Neuronal stem cell (in vitro differentiated cells): Measurements from ENCODE around the gene GRIK5.
A peak's percentile ranks its signal among the peaks of the same experiment; 100 is the strongest.

Experiments used
- DNase-seq: peaks from one replicate; pipeline ENCODE4 v3.0.0-alpha.2; 2013; ENCODE audit warnings: low spot score
- H2AFZ ChIP-seq: one replicate; pipeline ENCODE4 v1.6.1; 2013; ENCODE audit warnings: mild to moderate bottlenecking, low read length, inconsistent platforms
- H2AK5ac ChIP-seq: 2 replicates; pipeline ENCODE4 v1.6.1; 2013; ENCODE audit warnings: low read depth, mild to moderate bottlenecking, inconsistent platforms, low read length, moderate library complexity, mixed read lengths
- H2BK120ac ChIP-seq: 2 replicates; pipeline ENCODE4 v1.6.1; 2013; ENCODE audit warnings: low read depth, mild to moderate bottlenecking, inconsistent platforms, low read length, moderate library complexity, mixed read lengths
- H2BK12ac ChIP-seq: one replicate; pipeline ENCODE4 v1.6.1; 2013; ENCODE audit warnings: low read length, inconsistent platforms
- H2BK15ac ChIP-seq: 2 replicates; pipeline ENCODE4 v1.6.1; 2013; ENCODE audit warnings: mild to moderate bottlenecking, low read length, inconsistent platforms, mixed read lengths
- H2BK5ac ChIP-seq: one replicate; pipeline ENCODE4 v1.6.1; 2013; ENCODE audit warnings: inconsistent platforms, mild to moderate bottlenecking, low read length, moderate library complexity
- H3K14ac ChIP-seq: one replicate; pipeline ENCODE4 v1.6.1; 2013; ENCODE audit warnings: low read length, inconsistent platforms
- H3K18ac ChIP-seq: 2 replicates; pipeline ENCODE4 v1.6.1; 2013; ENCODE audit warnings: low read length, inconsistent platforms
- H3K23ac ChIP-seq: 2 replicates; pipeline ENCODE4 v1.6.1; 2013; ENCODE audit warnings: low read depth, mild to moderate bottlenecking, mixed read lengths, low read length, inconsistent platforms; ENCODE audit not compliant: poor library complexity
- H3K27ac ChIP-seq: replicated peaks from 3 replicates; pipeline ENCODE4 v1.5.1; 2013; ENCODE audit warnings: low read length, inconsistent platforms
- H3K27me3 ChIP-seq, 3 experiments: 2 replicates each; pipeline ENCODE4 v1.6.1; 2013; ENCODE audit warnings: low read length in 3 of 3, mild to moderate bottlenecking in 2 of 3, inconsistent platforms in 1 of 3, low read depth in 1 of 3, mixed read lengths in 1 of 3, moderate library complexity in 1 of 3; ENCODE audit not compliant: control insufficient read depth in 3 of 3, insufficient read depth in 3 of 3
- H3K36me3 ChIP-seq, 2 donors: replicated peaks in 1 of 2; 2 replicates each; pipeline ENCODE4 v1.6.1; 2013; ENCODE audit warnings: low read length in 2 of 2; ENCODE audit not compliant: control insufficient read depth in 2 of 2, insufficient read depth in 2 of 2
- H3K4ac ChIP-seq: 2 replicates; pipeline ENCODE4 v1.6.1; 2013; ENCODE audit warnings: inconsistent platforms, mild to moderate bottlenecking, low read length, moderate library complexity
- H3K4me1 ChIP-seq, 2 donors: 1 replicate in 1 of 2; 2 replicates in 1 of 2; pipeline ENCODE4 v1.6.1; 2013; ENCODE audit warnings: low read length in 2 of 2, low read depth in 1 of 2; ENCODE audit not compliant: control insufficient read depth in 2 of 2, insufficient read depth in 1 of 2
- H3K4me2 ChIP-seq: one replicate; pipeline ENCODE4 v1.6.1; 2013; ENCODE audit warnings: mild to moderate bottlenecking, low read length, inconsistent platforms; ENCODE audit not compliant: insufficient read depth, poor library complexity, severe bottlenecking
- H3K4me3 ChIP-seq, 2 donors: 2 replicates each; pipeline ENCODE4 v1.5.1; 2013; ENCODE audit warnings: low read length in 2 of 2, mild to moderate bottlenecking in 2 of 2, inconsistent platforms in 1 of 2, moderate library complexity in 1 of 2
- H3K79me1 ChIP-seq: one replicate; pipeline ENCODE4 v1.6.1; 2013; ENCODE audit warnings: low read depth, mild to moderate bottlenecking, inconsistent platforms, low read length, moderate library complexity
- H3K9ac ChIP-seq: one replicate; pipeline ENCODE4 v1.6.1; 2013; ENCODE audit warnings: mild to moderate bottlenecking, low read depth, low read length, inconsistent platforms; ENCODE audit not compliant: poor library complexity
- H3K9me3 ChIP-seq, 2 donors: replicated peaks in 1 of 2; 2 replicates each; pipeline versions ENCODE3 to v1.6.1; 2013; ENCODE audit warnings: low read length in 2 of 2, mild to moderate bottlenecking in 2 of 2, inconsistent platforms in 1 of 2, low read depth in 1 of 2, mixed read lengths in 1 of 2, moderate library complexity in 1 of 2; ENCODE audit not compliant: control insufficient read depth in 2 of 2, insufficient read depth in 1 of 2
- H4K8ac ChIP-seq: one replicate; pipeline ENCODE4 v1.6.1; 2013; ENCODE audit warnings: low read depth, mild to moderate bottlenecking, inconsistent platforms, low read length, moderate library complexity
- H4K91ac ChIP-seq: one replicate; pipeline ENCODE4 v1.6.1; 2013; ENCODE audit warnings: low read length, low read depth, mild to moderate bottlenecking, inconsistent platforms; ENCODE audit not compliant: poor library complexity
- WGBS, 2 donors: extraction: QIAGEN DNeasy Blood & Tissue Kit; methylation state at CpG; one replicate each; pipeline ENCODE4 v1.1.7; 2013; ENCODE audit warnings: missing lambda C conversion rate in 2 of 2, mixed read lengths in 1 of 2; ENCODE audit not compliant: insufficient read length in 2 of 2, insufficient replicate concordance in 1 of 2; ENCODE audit errors: extremely low coverage in 2 of 2; 5-methylcytosine and 5-hydroxymethylcytosine counted together

Gene GRIK5

GRCh38 chr19:42075616-42076379 lies 5.8 kb upstream of the GRIK5 start, which contains the start of gene ZNF574:
TSS of gene ZNF574 (plus strand) at chr19:42076166. CDS start at chr19:42078607, 2,441 bp downstream.
- peak within 1 kb of the TSS; percentile 92 to 96 for H3K4me3 ChIP-seq
- peak within 1 kb of the TSS; percentile 98 for H3K18ac ChIP-seq
- no peak within 1 kb of the TSS for H2BK12ac ChIP-seq
- H3K36me3 ChIP-seq: peaks cover 30 to 32% of the 10 kb centered on the region in 2 donors
- peak within 1 kb of the TSS; percentile 96 for H4K8ac ChIP-seq
- H4K91ac ChIP-seq: no peak within 1 kb of the TSS
- no peak within 1 kb of the TSS for H2BK120ac ChIP-seq
- no CpG with 5 or more reads among the region's 80 CpGs for WGBS, 2 donors
- H3K79me1 ChIP-seq: peaks cover 11% of the 10 kb centered on the region
- H2BK5ac ChIP-seq: no peak within 1 kb of the TSS
- H3K14ac ChIP-seq: no peak within 1 kb of the TSS
- peak within 1 kb of the TSS; percentile 64 for H2AK5ac ChIP-seq
- H3K9ac ChIP-seq: peak within 1 kb of the TSS; percentile 95
- H2AFZ ChIP-seq: peak within 1 kb of the TSS; percentile 80
- peak within 1 kb of the TSS; percentile 65 for H3K4me2 ChIP-seq
- H3K4me1 ChIP-seq: peaks cover 13 to 18% of the 10 kb centered on the region in 2 donors
- peak within 1 kb of the TSS; percentile 99 for H3K23ac ChIP-seq
- no peaks in the 10 kb centered on the region for H3K27me3 ChIP-seq
- H3K9me3 ChIP-seq: no peaks in the 10 kb centered on the region
- no peak within 1 kb of the TSS for H2BK15ac ChIP-seq
- peak within 1 kb of the TSS; percentile 71 for H3K4ac ChIP-seq
- DNase-seq: peak; percentile 99
- H3K27ac ChIP-seq: peak within 1 kb of the TSS; percentile 91

- Histone ChIP-seq H2BK5ac (no peak overlapping the region), H3K18ac (peak overlapping the region; percentile 92)
- WGBS, 2 donors: no CpG with 5 or more reads among the region's 3 CpGs
Observed at GRCh38 chr19:42075364-42075615, 5.3 kb upstream of the GRIK5 start.

GRCh38 chr19:42074513-42075363 lies 4.7 kb upstream of the GRIK5 start:
- no peak overlapping the region for H3K14ac ChIP-seq
- H2BK5ac ChIP-seq: no peak overlapping the region
- DNase-seq: no peak
- peak overlapping the region; percentile 71 for H3K4ac ChIP-seq
- H3K23ac ChIP-seq: peak overlapping the region; percentile 66
- H2BK12ac ChIP-seq: no peak overlapping the region
- H3K27me3 ChIP-seq: no peaks in the 10 kb centered on the region
- peaks cover 23 to 24% of the 10 kb centered on the region in 2 donors for H3K4me1 ChIP-seq
- H2BK15ac ChIP-seq: no peak overlapping the region
- peak overlapping the region; percentile 96 for H4K8ac ChIP-seq
- peak overlapping the region; percentile 83 for H3K9ac ChIP-seq
- no peak overlapping the region for H4K91ac ChIP-seq
- H3K4me3 ChIP-seq: peak overlapping the region; percentile 68 to 87
- no peak overlapping the region for H2BK120ac ChIP-seq
- WGBS, 2 donors: no CpG with 5 or more reads among the region's 27 CpGs
- H3K36me3 ChIP-seq: peaks cover 21% of the 10 kb centered on the region in 2 donors
- peak overlapping the region; percentile 65 for H3K4me2 ChIP-seq
- H3K27ac ChIP-seq: peak overlapping the region; percentile 85
- peak overlapping the region; percentile 69 for H3K18ac ChIP-seq
- H3K79me1 ChIP-seq: peaks cover 3% of the 10 kb centered on the region
- H2AK5ac ChIP-seq: peak overlapping the region; percentile 64
- H2AFZ ChIP-seq: peak overlapping the region; percentile 71
- no peaks in the 10 kb centered on the region for H3K9me3 ChIP-seq

More at GRCh38 chr19:42075364-42075615, 5.3 kb upstream of the GRIK5 start:
- Histone ChIP-seq H3K14ac (no peak overlapping the region), H3K4ac (peak overlapping the region; percentile 71), H3K79me1 (peaks cover 8% of the 10 kb centered on the region), H3K9me3 (no peaks in the 10 kb centered on the region), H2BK15ac (no peak overlapping the region), H3K27me3 (no peaks in the 10 kb centered on the region), H3K4me3 (peak overlapping the region; percentile 68 to 87), H3K4me1 (peaks cover 18 to 23% of the 10 kb centered on the region in 2 donors), H3K9ac (peak overlapping the region; percentile 83), H3K23ac (peak overlapping the region; percentile 66), H3K4me2 (peak overlapping the region; percentile 65), H4K91ac (no peak overlapping the region), H4K8ac (peak overlapping the region; percentile 96), H2BK12ac (no peak overlapping the region), H3K36me3 (peaks cover 25 to 27% of the 10 kb centered on the region in 2 donors), H2BK120ac (no peak overlapping the region), H3K27ac (peak overlapping the region; percentile 85), H2AFZ (peak overlapping the region; percentile 71), H2AK5ac (peak overlapping the region; percentile 64)
- DNase-seq: no peak

GRCh38 chr19:42071247-42071646 lies 1.2 kb upstream of the GRIK5 start:
- no peaks in the 10 kb centered on the region for H3K36me3 ChIP-seq
- DNase-seq: no peak
- peak overlapping the region; percentile 8 for H2BK12ac ChIP-seq
- H4K8ac ChIP-seq: no peak overlapping the region
- peaks cover 3% of the 10 kb centered on the region for H3K79me1 ChIP-seq
- H2BK15ac ChIP-seq: peak overlapping the region; percentile 1
- H2BK120ac ChIP-seq: no peak overlapping the region
- H3K9ac ChIP-seq: peak overlapping the region; percentile 32
- no peak overlapping the region for H3K23ac ChIP-seq
- peak overlapping the region; percentile 73 for H2AK5ac ChIP-seq
- H3K27ac ChIP-seq: no peak overlapping the region
- H3K18ac ChIP-seq: no peak overlapping the region
- no peak overlapping the region for H3K14ac ChIP-seq
- H3K4me1 ChIP-seq: peaks cover 23 to 30% of the 10 kb centered on the region in 2 donors
- H3K4me3 ChIP-seq: peak overlapping the region in 1 of 2 donors; percentile 30
- H3K9me3 ChIP-seq: no peaks in the 10 kb centered on the region
- H2BK5ac ChIP-seq: no peak overlapping the region
- H3K4me2 ChIP-seq: no peak overlapping the region
- peaks cover 0 to 14% (median 0%) of the 10 kb centered on the region in 3 experiments for H3K27me3 ChIP-seq
- H3K4ac ChIP-seq: no peak overlapping the region
- no CpG with 5 or more reads among the region's 12 CpGs for WGBS, 2 donors
- H2AFZ ChIP-seq: no peak overlapping the region
- H4K91ac ChIP-seq: no peak overlapping the region
